ENCODE measurements around the gene STK38. TPM values are rescaled to one million over a fixed set of nuclear protein-coding genes. Genes with fewer than 3 reads are reported as not detected.

The STK38 gene
- total and polyA plus RNA-seq, 4 donors = 9.3 to 21.8 (median 12.3) TPM

GRCh38 chr6:36504181-36504580 is 43.1 kb downstream of the STK38 start:
- Histone ChIP-seq H3K27me3 (ENCODE audit: control insufficient read depth in 4 of 4, insufficient read depth in 4 of 4, low read length in 3 of 4) (no peaks in the 10 kb centered on the region), H3K36me3 (ENCODE audit: control insufficient read depth in 4 of 4, insufficient read depth in 3 of 4, low read depth in 1 of 4, low read length in 3 of 4) (peaks cover 2 to 16% (median 5%) of the 10 kb centered on the region in 4 donors), H3K4me1 (ENCODE audit: control insufficient read depth in 4 of 4, insufficient read depth in 4 of 4, low read length in 3 of 4) (no peaks in the 10 kb centered on the region), H3K9me3 (ENCODE audit: control insufficient read depth in 4 of 4, low read length in 3 of 4) (no peaks in the 10 kb centered on the region), H3K9ac (ENCODE audit: low read depth in 1 of 2, low read length in 2 of 2) (no peak overlapping the region), H3K4me3 (ENCODE audit: low read depth in 1 of 3, low read length in 3 of 3) (no peak overlapping the region), H3K27ac (ENCODE audit: low read depth in 1 of 2, low read length in 2 of 2) (no peak overlapping the region)
- no peak for DNase-seq (ENCODE audit: low spot score)
- 87% methylated on average over 3 of the region's 3 CpGs for WGBS
- TF ChIP-seq GABPA (IDR thresholded peaks at IDR 0.05 in 1 of 2, conservative IDR thresholded peaks at IDR 0.05 in 1 of 2) = no peak
- no peak for TF ChIP-seq RXRA (IDR thresholded peaks at IDR 0.05)
- TF ChIP-seq EGR1 (IDR thresholded peaks at IDR 0.05; ENCODE audit: low read depth in 2 of 2) = no peak
- TF ChIP-seq, protein P1, sequence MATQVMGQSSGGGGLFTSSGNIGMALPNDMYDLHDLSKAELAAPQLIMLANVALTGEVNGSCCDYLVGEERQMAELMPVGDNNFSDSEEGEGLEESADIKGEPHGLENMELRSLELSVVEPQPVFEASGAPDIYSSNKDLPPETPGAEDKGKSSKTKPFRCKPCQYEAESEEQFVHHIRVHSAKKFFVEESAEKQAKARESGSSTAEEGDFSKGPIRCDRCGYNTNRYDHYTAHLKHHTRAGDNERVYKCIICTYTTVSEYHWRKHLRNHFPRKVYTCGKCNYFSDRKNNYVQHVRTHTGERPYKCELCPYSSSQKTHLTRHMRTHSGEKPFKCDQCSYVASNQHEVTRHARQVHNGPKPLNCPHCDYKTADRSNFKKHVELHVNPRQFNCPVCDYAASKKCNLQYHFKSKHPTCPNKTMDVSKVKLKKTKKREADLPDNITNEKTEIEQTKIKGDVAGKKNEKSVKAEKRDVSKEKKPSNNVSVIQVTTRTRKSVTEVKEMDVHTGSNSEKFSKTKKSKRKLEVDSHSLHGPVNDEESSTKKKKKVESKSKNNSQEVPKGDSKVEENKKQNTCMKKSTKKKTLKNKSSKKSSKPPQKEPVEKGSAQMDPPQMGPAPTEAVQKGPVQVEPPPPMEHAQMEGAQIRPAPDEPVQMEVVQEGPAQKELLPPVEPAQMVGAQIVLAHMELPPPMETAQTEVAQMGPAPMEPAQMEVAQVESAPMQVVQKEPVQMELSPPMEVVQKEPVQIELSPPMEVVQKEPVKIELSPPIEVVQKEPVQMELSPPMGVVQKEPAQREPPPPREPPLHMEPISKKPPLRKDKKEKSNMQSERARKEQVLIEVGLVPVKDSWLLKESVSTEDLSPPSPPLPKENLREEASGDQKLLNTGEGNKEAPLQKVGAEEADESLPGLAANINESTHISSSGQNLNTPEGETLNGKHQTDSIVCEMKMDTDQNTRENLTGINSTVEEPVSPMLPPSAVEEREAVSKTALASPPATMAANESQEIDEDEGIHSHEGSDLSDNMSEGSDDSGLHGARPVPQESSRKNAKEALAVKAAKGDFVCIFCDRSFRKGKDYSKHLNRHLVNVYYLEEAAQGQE (IDR thresholded peaks at IDR 0.05) = no peak

- WGBS = 96% methylated on average over 6 of the region's 6 CpGs
- no peak overlapping the region for H3K27ac ChIP-seq (ENCODE audit: low read depth in 1 of 2, low read length in 2 of 2)
- no peak for TF ChIP-seq NR2F2 (IDR thresholded peaks at IDR 0.05)
- TF ChIP-seq TAF1 (conservative IDR thresholded peaks at IDR 0.05) = no peak
- no peak for TF ChIP-seq EGR1 (IDR thresholded peaks at IDR 0.05; ENCODE audit: low read depth in 2 of 2)
- no peak for TF ChIP-seq HNF4A (conservative IDR thresholded peaks at IDR 0.05)
- TF ChIP-seq, protein P2, sequence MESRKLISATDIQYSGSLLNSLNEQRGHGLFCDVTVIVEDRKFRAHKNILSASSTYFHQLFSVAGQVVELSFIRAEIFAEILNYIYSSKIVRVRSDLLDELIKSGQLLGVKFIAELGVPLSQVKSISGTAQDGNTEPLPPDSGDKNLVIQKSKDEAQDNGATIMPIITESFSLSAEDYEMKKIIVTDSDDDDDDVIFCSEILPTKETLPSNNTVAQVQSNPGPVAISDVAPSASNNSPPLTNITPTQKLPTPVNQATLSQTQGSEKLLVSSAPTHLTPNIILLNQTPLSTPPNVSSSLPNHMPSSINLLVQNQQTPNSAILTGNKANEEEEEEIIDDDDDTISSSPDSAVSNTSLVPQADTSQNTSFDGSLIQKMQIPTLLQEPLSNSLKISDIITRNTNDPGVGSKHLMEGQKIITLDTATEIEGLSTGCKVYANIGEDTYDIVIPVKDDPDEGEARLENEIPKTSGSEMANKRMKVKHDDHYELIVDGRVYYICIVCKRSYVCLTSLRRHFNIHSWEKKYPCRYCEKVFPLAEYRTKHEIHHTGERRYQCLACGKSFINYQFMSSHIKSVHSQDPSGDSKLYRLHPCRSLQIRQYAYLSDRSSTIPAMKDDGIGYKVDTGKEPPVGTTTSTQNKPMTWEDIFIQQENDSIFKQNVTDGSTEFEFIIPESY (IDR thresholded peaks at IDR 0.05) = no peak
- no peak for TF ChIP-seq RAD21 (IDR thresholded peaks at IDR 0.05)
- no peak for TF ChIP-seq ATF3 (IDR thresholded peaks at IDR 0.05)
- TF ChIP-seq FOXA1 (IDR thresholded peaks at IDR 0.05) = no peak
- TF ChIP-seq, protein P3, sequence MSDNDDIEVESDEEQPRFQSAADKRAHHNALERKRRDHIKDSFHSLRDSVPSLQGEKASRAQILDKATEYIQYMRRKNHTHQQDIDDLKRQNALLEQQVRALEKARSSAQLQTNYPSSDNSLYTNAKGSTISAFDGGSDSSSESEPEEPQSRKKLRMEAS (IDR thresholded peaks at IDR 0.05) = no peak
- no peak for TF ChIP-seq HNF4G (IDR thresholded peaks at IDR 0.05)
- no peak for TF ChIP-seq YY1 (IDR thresholded peaks at IDR 0.05)
- TF ChIP-seq GABPA (IDR thresholded peaks at IDR 0.05 in 1 of 2, conservative IDR thresholded peaks at IDR 0.05 in 1 of 2) = no peak
- no peak for TF ChIP-seq SP1 (IDR thresholded peaks at IDR 0.05)
- TF ChIP-seq, protein P1 (IDR thresholded peaks at IDR 0.05) = no peak
- no peak overlapping the region for H3K4me3 ChIP-seq (ENCODE audit: low read depth in 1 of 3, low read length in 3 of 3)
- no peaks in the 10 kb centered on the region for H3K9me3 ChIP-seq (ENCODE audit: control insufficient read depth in 4 of 4, low read length in 3 of 4)
- DNase-seq (ENCODE audit: low spot score) = no peak
- H3K4me1 ChIP-seq (ENCODE audit: control insufficient read depth in 4 of 4, insufficient read depth in 4 of 4, low read length in 3 of 4) = no peaks in the 10 kb centered on the region
- peaks cover 3 to 24% (median 12%) of the 10 kb centered on the region in 4 donors for H3K36me3 ChIP-seq (ENCODE audit: control insufficient read depth in 4 of 4, insufficient read depth in 3 of 4, low read depth in 1 of 4, low read length in 3 of 4)
- no peaks in the 10 kb centered on the region for H3K27me3 ChIP-seq (ENCODE audit: control insufficient read depth in 4 of 4, insufficient read depth in 4 of 4, low read length in 3 of 4)
- no peak overlapping the region for H3K9ac ChIP-seq (ENCODE audit: low read depth in 1 of 2, low read length in 2 of 2)
These were observed 45.6 kb downstream of the STK38 start for GRCh38 chr6:36501686-36502085.

All from liver (tissue), 9 donors.